Stimulated activated CD4-positive, alpha-beta T cell treated with anti-CD3 and anti-CD28 coated beads, Interleukin-15, amount 100 ng/mL, for 48 hours (primary cell): ENCODE data around the gene AMPD1.

Experiments
- DNase-seq, 2 donors: peaks; one replicate each; pipeline ENCODE4 v3.0.0-alpha.2; 2020; ENCODE audit warnings: low read depth in 2 of 2

Gene AMPD1

DNA sequence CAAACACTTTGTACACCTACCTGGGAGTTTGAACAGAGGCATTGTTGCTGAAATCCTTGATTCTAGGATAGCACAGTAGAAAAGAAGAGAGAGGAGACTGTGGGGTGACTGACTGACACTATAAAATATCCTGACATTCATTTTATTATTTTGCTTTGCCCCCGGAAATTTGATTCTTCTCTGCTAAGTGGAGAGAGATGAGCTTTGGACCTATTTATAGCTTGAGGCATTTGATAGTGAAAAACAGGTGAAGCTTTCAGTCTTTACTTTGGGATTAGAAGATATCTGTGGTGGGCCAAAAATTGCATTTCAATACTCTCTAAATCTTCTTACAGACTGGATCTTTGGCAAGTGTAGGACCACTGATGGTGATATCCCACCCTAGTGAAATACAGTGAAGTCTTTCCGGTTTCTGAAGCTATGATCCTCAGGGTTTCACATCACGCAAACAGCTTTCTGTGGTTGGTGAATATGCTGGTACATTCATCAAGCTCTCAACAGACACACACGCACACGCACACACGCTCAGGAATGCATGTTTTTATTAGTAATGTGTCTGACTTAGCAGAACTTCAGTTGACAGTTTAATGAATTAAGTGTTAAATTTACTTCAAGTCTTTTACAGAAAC, at the start of gene AMPD1:
Gene AMPD1, minus strand, starts transcription at position 117 of the 629 bp plus-strand sequence. Its CDS starts 75 bp downstream, at position 42.
- no peak for DNase-seq

DNA sequence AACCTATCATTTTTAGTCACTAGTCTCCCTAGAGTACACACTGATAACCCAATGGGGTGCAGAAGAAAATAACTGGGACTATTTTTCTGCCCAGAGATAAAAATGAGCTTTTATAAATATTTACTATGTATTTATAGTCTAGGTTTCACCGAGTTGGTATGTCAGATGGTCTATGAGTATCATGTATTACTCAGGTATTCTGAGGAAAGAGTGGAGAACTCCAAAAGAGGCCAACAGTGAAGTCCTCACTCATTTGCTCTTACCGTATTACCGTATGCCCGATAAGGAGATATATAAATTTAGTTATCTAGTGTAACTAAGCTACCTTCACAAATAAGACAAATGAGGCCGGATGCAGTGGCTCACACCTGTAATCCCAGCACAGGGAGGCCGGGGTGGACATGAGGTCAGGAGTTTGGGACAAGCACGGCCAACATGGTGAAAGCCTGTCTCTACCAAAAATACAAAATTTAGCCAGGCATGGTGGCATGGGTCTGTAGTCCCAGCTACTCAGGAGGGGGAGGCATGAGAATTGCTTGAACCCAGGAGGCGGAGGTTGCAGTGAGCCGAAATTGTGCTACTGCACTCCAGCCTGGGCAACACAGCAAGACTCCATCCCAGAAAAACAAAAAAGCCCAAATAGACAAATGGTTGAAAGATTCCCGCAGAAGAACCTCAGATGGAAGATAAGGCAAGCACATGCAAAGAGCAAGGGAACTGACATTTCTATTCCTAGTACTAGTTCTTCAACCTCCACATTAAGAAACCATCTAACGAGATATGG, 46.8 kb upstream of the AMPD1 start:
- DNase-seq: no peak

DNA sequence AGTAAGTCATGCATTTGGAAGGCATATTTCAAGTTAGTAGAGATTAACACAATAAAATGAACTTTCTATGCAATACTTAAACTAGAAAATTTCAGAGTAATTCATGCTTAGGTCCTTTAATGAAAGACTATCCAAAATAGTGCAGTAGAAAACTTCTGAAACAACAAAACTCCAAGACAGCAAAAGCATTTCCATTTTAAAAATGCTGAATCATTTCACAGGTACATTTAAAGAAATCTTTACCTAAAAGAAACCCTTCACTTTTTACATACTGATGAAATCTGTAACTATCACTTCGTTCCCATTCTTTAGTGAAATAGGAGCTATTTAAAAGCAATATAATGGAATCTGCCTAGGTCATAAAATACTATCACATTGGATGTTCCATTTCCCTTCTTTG, 45.0 kb upstream of the AMPD1 start:
- DNase-seq: no peak

DNA sequence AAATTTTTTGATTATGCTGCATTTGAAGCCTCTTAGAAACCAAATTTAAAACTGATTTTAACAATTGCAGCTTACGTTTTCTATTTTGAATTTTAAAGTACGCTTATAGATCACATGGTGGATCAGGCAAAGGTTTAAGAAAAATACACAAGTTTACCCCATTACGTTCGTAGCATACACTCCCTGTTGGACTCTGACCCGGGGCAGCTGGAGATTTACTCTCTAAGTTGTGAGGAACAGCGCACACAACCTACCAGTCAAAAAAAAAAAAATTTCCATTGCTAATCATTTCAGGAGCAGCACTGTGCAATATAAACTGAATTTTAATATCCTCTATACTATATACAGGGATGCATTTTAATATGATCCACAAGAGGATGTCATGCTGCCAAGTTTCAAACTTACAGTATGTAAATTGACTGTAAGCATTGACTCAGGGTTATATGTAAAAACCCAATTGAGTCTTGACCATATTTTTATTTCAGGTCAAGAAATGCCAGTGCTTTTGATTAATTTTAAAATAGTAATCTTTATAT, 42.0 kb upstream of the AMPD1 start:
- no peak for DNase-seq

DNA sequence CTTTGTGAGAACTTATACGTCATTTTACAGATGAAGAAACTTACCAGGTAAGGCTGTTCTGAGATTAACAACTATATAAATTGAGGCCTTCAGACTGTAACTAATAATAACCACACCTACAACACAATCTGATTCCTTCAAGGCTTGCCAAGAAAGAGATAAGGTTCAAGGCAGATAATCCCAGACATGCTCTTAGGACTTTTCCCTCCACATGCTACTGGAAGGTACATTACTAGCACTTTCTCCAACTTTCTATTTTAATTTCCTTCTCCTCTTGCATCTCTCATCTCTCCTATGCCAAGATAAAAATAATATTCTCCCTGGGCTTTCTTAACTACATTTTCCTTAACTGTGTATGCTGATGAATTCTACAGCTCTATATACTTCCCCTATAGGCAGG, 40.1 kb upstream of the AMPD1 start:
- no peak for DNase-seq

DNA sequence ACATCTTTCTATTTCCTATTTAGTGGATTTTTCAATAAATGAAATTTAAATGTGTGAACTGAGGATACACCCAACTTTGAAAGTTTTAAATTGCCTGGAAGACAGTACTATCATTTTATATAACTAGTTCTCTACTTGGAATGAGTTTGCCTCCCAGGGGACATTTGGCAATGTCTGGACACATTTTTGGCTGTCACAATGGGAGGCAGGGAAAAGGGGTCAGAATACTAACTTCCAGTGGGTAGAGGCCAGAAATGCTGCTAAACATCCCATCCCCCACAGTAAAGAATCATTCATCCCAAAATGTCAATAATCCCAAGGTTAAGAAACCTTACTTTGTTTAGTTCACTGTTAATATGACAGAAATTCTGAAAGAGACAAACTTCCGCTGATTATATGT, 34.4 kb upstream of the AMPD1 start:
- no peak for DNase-seq

DNA sequence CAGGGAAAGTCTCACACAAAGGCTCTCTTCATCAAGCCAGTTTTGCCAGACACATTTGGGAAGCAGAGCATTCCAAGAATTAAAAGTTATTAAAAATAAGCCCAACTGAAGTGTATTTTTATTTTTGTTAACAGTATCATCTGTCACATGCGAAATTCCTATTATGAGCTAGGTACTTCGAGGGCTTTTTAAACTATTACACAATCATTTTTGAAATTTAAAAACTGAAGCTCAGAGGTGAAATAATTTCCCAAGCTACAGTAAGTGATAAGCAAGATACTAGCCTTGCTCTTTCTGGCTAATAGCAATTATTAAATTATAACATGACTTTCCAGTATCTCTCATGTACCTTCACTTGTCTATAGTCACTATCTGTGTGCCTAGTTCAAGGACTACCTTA, 33.2 kb upstream of the AMPD1 start:
- no peak for DNase-seq

DNA sequence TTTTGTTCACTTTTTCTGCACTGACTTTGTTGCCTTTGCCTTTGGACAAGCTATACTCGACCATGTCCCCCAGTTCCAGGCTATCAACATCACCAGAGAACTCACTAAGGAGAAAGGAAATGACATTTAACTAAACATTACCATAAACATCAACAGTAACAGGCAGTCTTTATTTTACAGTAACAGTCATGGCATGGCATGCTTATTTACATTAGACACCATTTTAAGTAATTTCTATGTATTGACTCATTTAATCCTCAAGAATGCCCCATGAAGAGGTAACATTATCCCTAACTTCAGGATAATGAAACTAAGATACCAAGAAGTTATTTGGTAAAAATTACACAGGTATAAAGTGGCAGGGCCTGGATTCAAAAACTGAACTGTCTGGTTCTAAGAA, 29.9 kb upstream of the AMPD1 start:
- no peak for DNase-seq

DNA sequence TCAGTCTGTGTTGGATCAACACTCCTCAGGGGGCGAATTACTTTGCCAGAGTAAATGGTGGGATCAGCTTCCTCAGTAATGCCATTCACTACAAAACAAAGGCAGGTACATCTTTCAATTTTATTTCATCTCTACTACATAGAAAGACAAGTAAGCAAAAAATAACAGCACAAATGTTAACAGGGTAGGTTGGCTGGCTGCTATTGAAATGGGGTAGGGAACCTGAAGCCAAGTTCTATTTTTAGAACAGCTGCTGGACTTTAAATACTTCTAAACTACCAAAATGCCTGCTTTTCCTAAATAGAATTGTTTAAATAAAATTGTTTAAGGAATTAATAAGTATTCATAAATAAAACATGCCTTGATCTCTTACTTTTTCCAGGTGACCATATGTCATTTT, 28.6 kb upstream of the AMPD1 start:
- no peak for DNase-seq

DNA sequence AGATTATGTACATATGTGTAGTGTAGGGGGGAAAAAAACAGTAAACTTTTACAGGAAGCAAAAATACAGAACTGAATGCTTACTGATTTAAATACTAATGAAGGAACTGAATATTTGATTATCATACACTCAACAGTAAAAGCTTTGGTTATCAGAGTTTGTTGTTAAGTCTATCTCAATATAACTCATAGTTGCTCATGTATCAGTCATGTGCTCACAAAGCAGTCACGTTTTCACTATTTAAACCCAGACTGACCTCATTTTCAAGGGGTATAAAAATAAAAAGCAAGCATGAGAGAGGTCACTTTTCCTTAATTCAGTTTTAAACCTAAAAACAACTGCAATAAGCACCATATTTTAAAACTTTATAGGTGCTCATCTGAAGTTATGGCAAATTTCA, 28.1 kb upstream of the AMPD1 start:
- no peak for DNase-seq

DNA sequence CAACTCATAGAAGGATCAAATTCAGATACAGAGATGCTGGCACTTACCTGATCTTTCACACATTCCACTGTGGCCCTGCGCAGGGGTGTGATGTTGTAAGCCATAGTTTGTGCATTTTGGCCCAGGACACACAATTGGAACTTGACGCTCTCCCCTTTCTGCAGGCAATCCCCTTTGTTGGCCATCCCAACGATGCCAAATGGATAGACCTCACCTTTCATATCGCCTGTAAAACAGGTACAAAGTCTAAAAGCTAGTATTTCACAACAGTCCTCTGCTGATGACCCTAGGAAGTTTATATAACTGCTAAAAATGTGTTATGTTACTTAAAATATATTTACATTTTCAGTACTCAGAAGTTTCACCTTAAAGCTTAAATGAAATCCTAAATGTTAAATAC, 25.1 kb upstream of the AMPD1 start:
- no peak for DNase-seq

DNA sequence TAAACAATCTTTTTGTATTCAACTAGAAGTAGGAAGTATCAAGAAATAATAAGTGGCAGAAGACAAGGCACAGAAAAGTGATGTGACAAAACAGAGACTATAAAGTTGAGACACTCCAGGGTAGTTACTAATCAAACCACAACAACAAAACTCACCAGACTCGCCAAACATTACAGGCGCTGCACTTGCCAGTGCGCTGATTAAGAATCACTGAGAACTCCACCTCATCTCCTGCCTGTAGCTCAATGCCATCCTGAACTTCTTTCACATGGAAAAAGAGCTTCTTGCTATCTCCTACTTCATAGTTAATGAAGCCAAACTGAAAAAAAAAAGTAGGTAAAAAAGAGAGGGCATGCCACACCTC, 24.1 kb upstream of the AMPD1 start:
- DNase-seq: no peak

DNA sequence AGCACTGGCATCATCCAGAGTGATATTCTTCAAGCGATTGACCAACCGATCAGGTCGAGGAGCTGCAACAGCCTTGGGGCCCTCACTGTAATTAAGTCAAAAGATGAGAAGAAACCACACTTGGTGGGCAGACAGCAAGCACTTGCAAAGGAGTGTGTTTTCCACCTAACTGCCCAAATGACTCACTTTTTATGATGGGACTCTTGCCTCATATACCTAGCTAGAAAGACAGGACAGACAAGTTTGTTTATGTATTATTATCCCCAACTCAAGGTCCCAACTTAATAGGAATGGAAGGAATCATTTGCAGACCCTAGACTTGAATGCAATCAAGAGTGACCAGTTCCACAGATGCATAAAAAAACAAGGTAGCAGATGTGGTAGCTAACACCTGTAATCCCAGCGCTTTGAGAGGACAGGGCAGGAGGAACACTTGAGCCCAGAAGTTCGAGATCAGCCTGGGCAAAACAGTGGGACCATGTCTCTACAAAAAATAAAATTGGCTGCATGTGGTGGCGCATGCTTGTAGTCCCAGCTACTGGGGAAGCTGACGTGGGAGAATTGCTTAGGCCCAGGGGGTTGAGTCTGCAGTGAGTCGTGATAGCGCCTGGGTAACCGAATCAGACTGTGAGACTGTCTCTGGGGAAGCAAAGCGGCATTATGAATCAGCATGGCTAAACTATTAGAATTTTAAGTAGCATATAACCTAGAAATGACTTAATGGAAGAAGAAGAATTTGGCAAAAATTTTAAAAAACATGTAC, 23.5 kb upstream of the AMPD1 start:
- peak in 1 of 2 donors; percentile 11 for DNase-seq

DNA sequence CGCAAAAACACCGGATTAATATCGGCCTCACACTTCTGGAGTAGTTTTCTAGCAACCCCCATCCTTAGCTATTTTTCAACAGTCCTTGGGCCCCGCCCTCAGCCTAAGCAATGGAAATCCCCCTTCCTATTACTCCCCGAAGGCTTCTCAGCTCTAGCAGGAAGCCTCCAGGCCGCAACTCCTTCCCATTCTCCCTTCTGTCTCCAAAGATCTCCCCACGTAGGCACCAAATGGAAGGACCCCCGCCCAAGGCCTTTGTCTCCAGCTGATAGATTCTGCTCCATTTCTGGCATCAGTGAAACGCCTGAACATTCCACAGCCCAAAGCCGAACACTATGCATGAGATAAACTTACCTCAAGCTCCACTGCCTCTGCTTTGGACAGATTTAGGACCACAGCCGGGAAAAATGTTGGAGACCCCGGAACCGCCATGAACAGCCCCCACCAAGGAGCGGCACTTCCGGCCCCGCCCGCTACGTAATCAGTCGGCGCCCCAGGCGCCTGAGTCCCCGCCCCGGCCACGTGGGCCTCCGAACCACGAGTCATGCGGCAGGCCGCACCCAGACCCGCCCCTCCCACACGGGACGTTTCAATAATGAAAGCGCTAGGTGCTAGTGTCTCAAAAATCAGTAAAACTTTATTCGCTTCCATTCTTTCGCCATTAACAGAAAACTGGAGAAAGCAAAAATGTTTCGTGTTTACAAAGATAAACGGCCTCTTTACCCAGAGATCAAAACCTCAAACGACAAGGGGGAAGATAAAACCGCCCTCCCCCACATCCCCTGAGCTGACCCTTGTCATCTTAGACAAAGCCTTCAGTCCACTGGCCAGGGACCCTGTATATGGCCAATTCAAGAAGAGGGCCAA, 21.2 kb upstream of the AMPD1 start, which contains the start of gene NRAS:
Gene NRAS, minus strand, starts transcription at position 468 of the 867 bp plus-strand sequence. CDS start 611 bp downstream, outside the sequence.
- DNase-seq: peak; percentile 89 to 94

DNA sequence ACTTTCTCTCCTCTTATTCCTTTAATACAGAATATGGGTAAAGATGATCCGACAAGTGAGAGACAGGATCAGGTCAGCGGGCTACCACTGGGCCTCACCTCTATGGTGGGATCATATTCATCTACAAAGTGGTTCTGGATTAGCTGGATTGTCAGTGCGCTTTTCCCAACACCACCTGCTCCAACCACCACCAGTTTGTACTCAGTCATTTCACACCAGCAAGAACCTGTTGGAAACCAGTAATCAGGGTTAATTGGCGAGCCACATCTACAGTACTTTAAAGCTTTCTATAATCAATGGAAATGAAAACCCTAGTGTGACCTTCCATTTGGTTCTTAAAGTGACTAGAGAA, 20.6 kb upstream of the AMPD1 start:
- no peak for DNase-seq

DNA sequence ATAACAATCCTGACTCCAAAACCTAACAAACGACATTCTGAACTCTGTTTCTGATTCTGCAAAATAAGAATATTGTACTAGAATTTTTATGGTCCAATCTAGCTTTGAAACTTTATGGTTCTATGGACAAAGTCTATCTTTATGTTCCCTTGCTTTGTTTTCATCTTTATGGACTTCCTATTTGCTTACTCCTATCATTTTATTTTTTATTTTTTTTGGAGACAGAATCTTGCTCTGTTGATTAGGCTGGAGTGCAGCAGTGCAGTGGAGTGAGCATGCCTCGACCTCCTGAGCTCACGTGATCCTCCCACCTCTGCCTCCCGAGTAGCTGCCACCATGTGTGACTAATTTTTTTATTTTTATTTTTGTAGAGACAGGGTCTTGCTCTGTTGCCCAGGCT, 17.6 kb upstream of the AMPD1 start:
- DNase-seq: no peak

DNA sequence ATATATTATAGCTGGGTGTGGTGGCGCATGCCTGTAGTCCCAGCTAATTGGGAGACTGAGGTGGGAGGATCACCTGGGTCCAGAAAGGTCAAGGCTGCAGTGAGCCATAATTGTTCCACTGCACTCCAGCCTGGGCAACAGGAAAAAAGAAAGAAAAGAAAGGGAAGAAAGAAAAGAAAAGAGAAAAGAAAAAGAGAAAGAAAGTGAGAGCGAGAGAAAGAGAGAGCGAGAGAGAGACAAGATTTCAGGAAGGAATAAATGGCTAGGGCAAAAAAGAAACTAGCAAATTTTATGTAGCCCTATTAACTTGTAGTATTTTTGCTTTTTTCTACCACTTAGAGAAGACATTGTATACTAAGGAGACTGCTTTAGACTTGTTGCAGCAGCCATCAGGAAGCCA, 15.0 kb upstream of the AMPD1 start:
- no peak for DNase-seq

DNA sequence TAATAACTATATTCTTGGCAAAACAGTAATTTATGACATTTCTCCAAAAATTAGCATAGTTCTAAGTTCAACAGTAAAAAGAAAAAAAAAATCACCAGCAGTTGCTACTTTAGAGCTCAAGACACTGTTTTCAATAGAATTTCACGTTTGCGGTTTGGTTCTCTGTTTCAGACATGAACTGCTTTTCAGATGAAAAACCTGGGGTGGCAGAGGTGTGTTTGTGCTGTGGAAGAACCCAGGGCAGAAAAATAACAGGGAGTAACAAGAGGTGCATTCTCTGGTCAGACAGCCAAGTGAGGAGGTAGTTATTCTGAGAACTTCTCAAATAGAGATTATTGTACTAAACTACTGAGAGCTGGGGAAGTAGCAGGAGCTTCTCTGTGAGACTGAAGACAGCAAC, 12.3 kb upstream of the AMPD1 start:
- DNase-seq: no peak

DNA sequence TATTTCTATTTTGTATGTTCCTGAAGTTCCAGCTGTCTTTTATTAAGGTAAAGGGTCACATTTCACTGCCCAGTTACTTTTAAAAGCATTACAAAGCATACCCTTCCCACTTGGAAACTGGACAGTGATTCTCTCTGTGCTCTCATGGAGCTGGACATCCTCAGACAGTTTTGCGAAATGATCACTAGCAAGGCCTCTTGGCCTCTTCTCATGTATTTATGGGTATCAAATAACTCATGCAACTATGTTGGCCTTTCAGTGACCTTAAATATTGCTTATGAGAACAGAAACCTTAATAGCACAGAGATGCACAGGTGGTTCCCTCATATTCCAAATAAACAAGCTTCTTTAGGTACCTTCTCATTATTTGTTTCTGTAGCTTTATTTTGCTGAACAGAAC, 7.9 kb upstream of the AMPD1 start:
- no peak for DNase-seq

DNA sequence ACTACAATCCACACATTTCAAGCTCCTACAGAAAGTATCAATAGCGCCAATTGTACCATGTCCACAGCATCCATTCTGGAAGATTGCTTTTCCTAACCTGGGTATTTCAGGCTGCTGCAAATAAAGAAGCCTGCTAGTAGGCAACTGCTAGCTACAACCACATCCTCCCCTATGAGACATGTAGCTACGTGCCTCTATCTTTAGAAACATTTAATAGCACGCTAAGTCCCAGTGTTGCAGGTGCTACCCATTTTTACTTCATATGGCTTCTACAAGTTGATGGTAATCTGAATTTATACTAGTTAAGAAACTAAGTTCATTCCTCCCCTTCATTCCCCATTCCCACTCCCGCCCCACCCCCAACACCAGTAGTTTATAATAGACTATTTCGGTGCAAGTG, 7.4 kb upstream of the AMPD1 start:
- no peak for DNase-seq

DNA sequence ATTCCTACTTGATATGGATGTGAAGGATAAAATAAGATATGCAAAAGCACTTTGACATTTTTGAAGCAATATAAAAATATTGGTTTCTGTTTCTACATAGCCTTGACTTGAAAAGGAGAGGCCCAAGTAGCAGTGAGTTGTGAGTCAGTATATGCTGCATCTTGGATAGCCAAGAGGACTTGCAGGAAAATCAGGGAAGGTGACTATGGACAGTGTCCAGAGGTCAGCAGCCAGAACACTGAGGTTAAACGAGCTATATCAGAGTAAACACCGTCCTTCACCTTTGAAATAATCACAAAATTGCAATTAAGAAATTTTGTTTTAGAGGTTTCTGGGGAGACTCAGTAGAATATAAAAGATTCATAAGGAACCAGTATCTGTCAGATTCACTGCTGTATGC, 6.6 kb upstream of the AMPD1 start:
- DNase-seq: no peak
